ENCODE measurements around the gene ADGRD2.
A peak's percentile ranks its signal among the peaks of the same experiment; 100 is the strongest.
"Not testable (repeated sequence)": the region's sequence is repeated elsewhere in the genome, so short reads cannot be mapped to it uniquely, and the experiment has no call there.

ADGRD2 gene

GRCh38 chr9:124450241-124450924 lies at the start of gene ADGRD2:
TSS of gene ADGRD2 (plus strand) at chr9:124450451. CDS start at chr9:124451667, 1,216 bp downstream.
- DNase-seq = no peak

GRCh38 chr9:124403246-124403645 lies 47.0 kb upstream of the ADGRD2 start:
- no peak for DNase-seq

GRCh38 chr9:124409410-124409809 lies 40.8 kb upstream of the ADGRD2 start:
- DNase-seq = no peak

- DNase-seq = no peak
Measured at GRCh38 chr9:124410321-124410913, 39.8 kb upstream of the ADGRD2 start.

GRCh38 chr9:124411514-124412227 lies 38.6 kb upstream of the ADGRD2 start:
- no peak for DNase-seq

- no peak for DNase-seq
Measured at GRCh38 chr9:124412228-124412575, 38.0 kb upstream of the ADGRD2 start.

- DNase-seq = no peak
Measured at GRCh38 chr9:124414612-124415011, 35.6 kb upstream of the ADGRD2 start.

GRCh38 chr9:124415102-124415851 lies 35.0 kb upstream of the ADGRD2 start, which contains the start of gene PSMB7:
TSS of gene PSMB7 (minus strand) at chr9:124415442. CDS start at chr9:124415425, 17 bp downstream.
- peak; percentile 96 for DNase-seq

GRCh38 chr9:124415852-124416484 lies 34.3 kb upstream of the ADGRD2 start:
- DNase-seq = no peak

- DNase-seq = no peak
Measured at GRCh38 chr9:124419832-124420489, 30.3 kb upstream of the ADGRD2 start.

- DNase-seq = peak; percentile 12
Measured at GRCh38 chr9:124420991-124421543, 29.2 kb upstream of the ADGRD2 start.

GRCh38 chr9:124423155-124423554 lies 27.1 kb upstream of the ADGRD2 start:
- DNase-seq = no peak

- DNase-seq = no peak
Measured at GRCh38 chr9:124423591-124423990, 26.7 kb upstream of the ADGRD2 start.

GRCh38 chr9:124425733-124426132 lies 24.5 kb upstream of the ADGRD2 start:
- not testable (repeated sequence) for DNase-seq

GRCh38 chr9:124426361-124426760 lies 23.9 kb upstream of the ADGRD2 start:
- DNase-seq = no peak

- no peak for DNase-seq
Measured at GRCh38 chr9:124427281-124427680, 23.0 kb upstream of the ADGRD2 start.

- DNase-seq = no peak
Measured at GRCh38 chr9:124428751-124429529, 21.3 kb upstream of the ADGRD2 start.

- no peak for DNase-seq
Measured at GRCh38 chr9:124429530-124429867, 20.8 kb upstream of the ADGRD2 start.

- DNase-seq = no peak
Measured at GRCh38 chr9:124436320-124436719, 13.9 kb upstream of the ADGRD2 start.

- DNase-seq = no peak
Measured at GRCh38 chr9:124437086-124437485, 13.2 kb upstream of the ADGRD2 start.

- DNase-seq = no peak
Measured at GRCh38 chr9:124438091-124438490, 12.2 kb upstream of the ADGRD2 start.
